Endodermal cell (in vitro differentiated cells): ENCODE measurements around the gene COL27A1. TPM values are rescaled to one million over a fixed set of nuclear protein-coding genes. Genes with fewer than 3 reads are reported as not detected.

Experiments used
- DNase-seq: peaks from one replicate; pipeline ENCODE4 v3.0.0-alpha.2; 2017
- H3K27ac ChIP-seq: 2 replicates; pipeline ENCODE4 v1.5.1; 2013; ENCODE audit warnings: mild to moderate bottlenecking, low read depth, low read length, moderate library complexity
- H3K27me3 ChIP-seq: 2 replicates; pipeline ENCODE4 v1.6.1; 2013; ENCODE audit warnings: mild to moderate bottlenecking, low read length, moderate library complexity; ENCODE audit not compliant: insufficient read depth, control insufficient read depth, poor library complexity, severe bottlenecking
- H3K36me3 ChIP-seq: 2 replicates; pipeline ENCODE4 v1.7.0; 2013; ENCODE audit warnings: mild to moderate bottlenecking, low read length, moderate library complexity; ENCODE audit not compliant: control insufficient read depth, insufficient read depth
- H3K4me1 ChIP-seq: one replicate; pipeline ENCODE4 v1.7.0; 2013; ENCODE audit warnings: low read length; ENCODE audit not compliant: control insufficient read depth, insufficient read depth
- H3K4me3 ChIP-seq: 2 replicates; pipeline ENCODE4 v1.5.1; 2013; ENCODE audit warnings: mild to moderate bottlenecking, low read length, moderate library complexity
- H3K9ac ChIP-seq: 2 replicates; pipeline ENCODE4 v1.6.1; 2013; ENCODE audit warnings: mild to moderate bottlenecking, low read length, moderate library complexity; ENCODE audit not compliant: poor library complexity, severe bottlenecking; ENCODE audit errors: extremely low read depth
- H3K9me3 ChIP-seq: 2 replicates; pipeline ENCODE4 v1.6.1; 2013; ENCODE audit warnings: mild to moderate bottlenecking, low read length, moderate library complexity; ENCODE audit not compliant: control insufficient read depth
- H3K27ac Mint-ChIP-seq: 2 replicates; pipeline ENCODE4 v1.8.0; 2020; ENCODE audit warnings: mixed read lengths
- H3K27me3 Mint-ChIP-seq: 2 replicates; pipeline ENCODE4 v1.8.0; 2021; ENCODE audit warnings: mild to moderate bottlenecking, mixed read lengths; ENCODE audit not compliant: insufficient read depth
- H3K36me3 Mint-ChIP-seq: 2 replicates; pipeline ENCODE4 v1.8.0; 2020; ENCODE audit warnings: low read depth, mixed read lengths
- H3K4me1 Mint-ChIP-seq: 2 replicates; pipeline ENCODE4 v1.8.0; 2020; ENCODE audit warnings: mixed read lengths
- H3K4me3 Mint-ChIP-seq: 2 replicates; pipeline ENCODE4 v1.8.0; 2020; ENCODE audit warnings: mild to moderate bottlenecking, moderate library complexity, mixed read lengths
- H3K9me3 Mint-ChIP-seq: 2 replicates; pipeline ENCODE4 v1.8.0; 2020; ENCODE audit warnings: mild to moderate bottlenecking, mixed read lengths
- CTCF ChIP-seq: fragments of 200-600 bp; sonication (generic); conservative IDR thresholded peaks from 2 replicates; pipeline ENCODE4 v1.5.0; 2021; ENCODE audit warnings: antibody characterized with exemption, mild to moderate bottlenecking
- WGBS, 2 experiments: methylation state at CpG; one replicate each; pipeline versions ENCODE4 v1.1.5 to v1.1.7; 2013; ENCODE audit warnings: missing lambda C conversion rate in 2 of 2, mixed read lengths in 1 of 2; ENCODE audit not compliant: insufficient coverage in 1 of 2, insufficient read length in 1 of 2; 5-methylcytosine and 5-hydroxymethylcytosine counted together
- total RNA-seq, 2 donors: library from RNA; stranded (reverse); fragmentation: NEBNext Ultra II Directional in 1 of 2; extraction: Animal tissue kit (Norgen Biotek cat#: 25700) in 1 of 2; gene quantifications; 2 replicates in 1 of 2; 3 replicates in 1 of 2; pipeline ENCODE4 v1.2.1, GENCODE V29; 2021

The COL27A1 gene
- total RNA-seq, 2 donors from 2014 or later, result 43.8 to 69.5 TPM

- H3K9ac ChIP-seq, result no peak overlapping the region
- no peak overlapping the region for H3K4me3 Mint-ChIP-seq
- no peak overlapping the region for H3K27ac Mint-ChIP-seq
- H3K9me3 Mint-ChIP-seq, result no peaks in the 10 kb centered on the region
- DNase-seq, result no peak
- H3K9me3 ChIP-seq, result no peaks in the 10 kb centered on the region
- H3K36me3 ChIP-seq, result no peaks in the 10 kb centered on the region
- H3K36me3 Mint-ChIP-seq, result no peaks in the 10 kb centered on the region
- WGBS, 2 experiments, result 92 to 96% methylated on average over 5 to 7 of the region's 7 CpGs
- no peaks in the 10 kb centered on the region for H3K4me1 ChIP-seq
- H3K4me3 ChIP-seq, result no peak overlapping the region
- peaks cover 3% of the 10 kb centered on the region for H3K4me1 Mint-ChIP-seq
- TF ChIP-seq CTCF, result no peak
- H3K27me3 ChIP-seq, result no peaks in the 10 kb centered on the region
- peaks cover 23% of the 10 kb centered on the region for H3K27me3 Mint-ChIP-seq
- no peak overlapping the region for H3K27ac ChIP-seq
Measured at GRCh38 chr9:114132550-114132918, 22.8 kb upstream of the COL27A1 start.

- Histone ChIP-seq H3K36me3 (no peaks in the 10 kb centered on the region), H3K27ac (no peak overlapping the region), H3K9me3 (no peaks in the 10 kb centered on the region), H3K4me1 (peaks cover 6% of the 10 kb centered on the region), H3K27me3 (no peaks in the 10 kb centered on the region), H3K9ac (no peak overlapping the region), H3K4me3 (no peak overlapping the region)
- WGBS, 2 experiments, result 60 to 86% methylated on average over 1 to 5 of the region's 5 CpGs
- no peaks in the 10 kb centered on the region for H3K36me3 Mint-ChIP-seq
- no peak for TF ChIP-seq CTCF
- H3K9me3 Mint-ChIP-seq, result no peaks in the 10 kb centered on the region
- no peak overlapping the region for H3K4me3 Mint-ChIP-seq
- DNase-seq, result no peak
- H3K4me1 Mint-ChIP-seq, result peaks cover 3% of the 10 kb centered on the region
- H3K27me3 Mint-ChIP-seq, result peaks cover 23% of the 10 kb centered on the region
- no peak overlapping the region for H3K27ac Mint-ChIP-seq
Measured at GRCh38 chr9:114134827-114135396, 20.4 kb upstream of the COL27A1 start.

GRCh38 chr9:114137831-114138230 is 17.5 kb upstream of the COL27A1 start:
- Histone ChIP-seq H3K27me3 (peaks cover 6% of the 10 kb centered on the region), H3K4me3 (no peak overlapping the region), H3K36me3 (no peaks in the 10 kb centered on the region), H3K9ac (no peak overlapping the region), H3K27ac (no peak overlapping the region), H3K4me1 (peaks cover 6% of the 10 kb centered on the region), H3K9me3 (no peaks in the 10 kb centered on the region)
- Mint-ChIP-seq H3K27ac (no peak overlapping the region), H3K27me3 (peaks cover 34% of the 10 kb centered on the region), H3K4me1 (no peaks in the 10 kb centered on the region), H3K36me3 (no peaks in the 10 kb centered on the region), H3K9me3 (no peaks in the 10 kb centered on the region), H3K4me3 (no peak overlapping the region)
- TF ChIP-seq CTCF, result no peak
- WGBS, 2 experiments, result 78 to 92% methylated on average over 5 to 6 of the region's 6 CpGs
- no peak for DNase-seq
